Measurements from ENCODE around the gene SELP.

DNA sequence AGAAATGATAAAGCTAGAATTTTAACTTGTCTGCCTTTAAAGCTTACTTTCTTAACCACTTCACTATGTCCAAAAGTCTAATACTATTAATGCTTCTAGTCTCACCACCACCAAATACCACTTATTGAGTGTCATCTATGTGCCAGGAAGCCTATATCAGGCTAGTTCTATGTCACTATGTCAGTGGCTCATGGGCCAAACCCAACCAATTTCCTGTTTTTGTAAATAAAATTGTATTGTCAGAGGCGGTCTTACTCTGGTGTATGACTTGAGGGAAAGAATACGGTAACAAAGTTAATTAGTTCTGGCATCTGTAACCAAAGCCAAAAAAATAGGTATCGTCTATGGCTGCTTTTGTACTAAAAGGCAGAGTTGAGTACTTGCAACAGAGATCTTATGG lies 58.5 kb downstream of the SELP start:
- TF ChIP-seq, protein P1, sequence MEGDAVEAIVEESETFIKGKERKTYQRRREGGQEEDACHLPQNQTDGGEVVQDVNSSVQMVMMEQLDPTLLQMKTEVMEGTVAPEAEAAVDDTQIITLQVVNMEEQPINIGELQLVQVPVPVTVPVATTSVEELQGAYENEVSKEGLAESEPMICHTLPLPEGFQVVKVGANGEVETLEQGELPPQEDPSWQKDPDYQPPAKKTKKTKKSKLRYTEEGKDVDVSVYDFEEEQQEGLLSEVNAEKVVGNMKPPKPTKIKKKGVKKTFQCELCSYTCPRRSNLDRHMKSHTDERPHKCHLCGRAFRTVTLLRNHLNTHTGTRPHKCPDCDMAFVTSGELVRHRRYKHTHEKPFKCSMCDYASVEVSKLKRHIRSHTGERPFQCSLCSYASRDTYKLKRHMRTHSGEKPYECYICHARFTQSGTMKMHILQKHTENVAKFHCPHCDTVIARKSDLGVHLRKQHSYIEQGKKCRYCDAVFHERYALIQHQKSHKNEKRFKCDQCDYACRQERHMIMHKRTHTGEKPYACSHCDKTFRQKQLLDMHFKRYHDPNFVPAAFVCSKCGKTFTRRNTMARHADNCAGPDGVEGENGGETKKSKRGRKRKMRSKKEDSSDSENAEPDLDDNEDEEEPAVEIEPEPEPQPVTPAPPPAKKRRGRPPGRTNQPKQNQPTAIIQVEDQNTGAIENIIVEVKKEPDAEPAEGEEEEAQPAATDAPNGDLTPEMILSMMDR (IDR thresholded peaks at IDR 0.05; ENCODE audit: low read length) = no peak
- no peak for TF ChIP-seq EZH2 (optimal IDR thresholded peaks at IDR 0.05; ENCODE audit: low read depth, low read length)
